Activated CD8-positive, alpha-beta T cell treated with anti-CD3 and anti-CD28 coated beads, Interleukin-2, amount 10 ng/mL, durations not matched to agents 7 days and 5 days (primary cell): ENCODE measurements around the gene WSB1. TPM values are rescaled to one million over a fixed set of nuclear protein-coding genes. Genes with fewer than 3 reads are reported as not detected.
"Not testable (repeated sequence)": the region's sequence is repeated elsewhere in the genome, so short reads cannot be mapped to it uniquely, and the experiment has no call there.

Experiments used
- ATAC-seq: fragments of 150-1000 bp; cut with Tn5 transposase; one replicate; pipeline ENCODE4 v1.10.0; 2021; ENCODE audit warnings: moderate library complexity
- CTCF ChIA-PET: fragments of 350-600 bp; sonication (Branson Sonifier 250); formaldehyde crosslinking; loops from one replicate; lab custom pipeline; 2021; ENCODE audit warnings: antibody characterized with exemption; lab: Charles Lee
- POLR2A ChIA-PET: fragments of 350-600 bp; sonication (Branson Sonifier 250); formaldehyde crosslinking; loops from one replicate; lab custom pipeline; 2021; ENCODE audit warnings: antibody characterized with exemption; lab: Charles Lee
- DNase-seq: peaks from one replicate; pipeline ENCODE4 v3.0.0-alpha.2; 2020
- H3K27ac Mint-ChIP-seq: one replicate; pipeline ENCODE4 v1.8.0; 2021; ENCODE audit warnings: mild to moderate bottlenecking, mixed read lengths
- H3K27me3 Mint-ChIP-seq: one replicate; pipeline ENCODE4 v1.8.0; 2021; ENCODE audit warnings: low read depth, mixed read lengths
- H3K36me3 Mint-ChIP-seq: one replicate; pipeline ENCODE4 v1.8.0; 2021; ENCODE audit warnings: low read depth, mixed read lengths
- H3K4me1 Mint-ChIP-seq: one replicate; pipeline ENCODE4 v1.8.0; 2021; ENCODE audit warnings: low read depth, mixed read lengths
- H3K4me3 Mint-ChIP-seq: one replicate; pipeline ENCODE4 v1.8.0; 2021; ENCODE audit warnings: mild to moderate bottlenecking, mixed read lengths
- H3K9me3 Mint-ChIP-seq: one replicate; pipeline ENCODE4 v1.8.0; 2022; ENCODE audit warnings: mixed read lengths; ENCODE audit not compliant: insufficient read depth
- total RNA-seq, 2 experiments: library from RNA; stranded (reverse); gene quantifications; one replicate each; pipeline ENCODE4 v1.2.3, GENCODE V29; 2021

Gene WSB1
- total RNA-seq, 2 experiments from 2014 or later = 118 to 121 TPM

- no peak overlapping the region for H3K27ac Mint-ChIP-seq
- no peak overlapping the region for H3K4me3 Mint-ChIP-seq
- ChIA-PET CTCF (interaction anchor here (1.5 to 1.6 kb wide), 2 partner anchors 27 to 91 kb away, joined by 3 to 9 read pairs; no protein-coding TSS in a partner anchor), POLR2A (interaction anchor here (0.6 to 1.4 kb wide), 3 partner anchors 13 to 36 kb away, joined by 3 to 6 read pairs (median 3); partner anchors contain the start of gene WSB1)
- ATAC-seq = no peak
- DNase-seq = peak; percentile 4
- H3K9me3 Mint-ChIP-seq = no peaks in the 10 kb centered on the region
- H3K27me3 Mint-ChIP-seq = no peaks in the 10 kb centered on the region
- H3K4me1 Mint-ChIP-seq = peaks cover 10% of the 10 kb centered on the region
- no peaks in the 10 kb centered on the region for H3K36me3 Mint-ChIP-seq
Observed at GRCh38 chr17:27327871-27328270, 34.0 kb downstream of the WSB1 start.

- H3K4me3 Mint-ChIP-seq, H3K9me3 Mint-ChIP-seq, DNase-seq, H3K27me3 Mint-ChIP-seq, H3K36me3 Mint-ChIP-seq, H3K27ac Mint-ChIP-seq, ATAC-seq: not testable (repeated sequence)
- peaks cover 16% of the 10 kb centered on the region for H3K4me1 Mint-ChIP-seq
- ChIA-PET POLR2A (interaction anchor here (0.6 kb wide), 1 partner anchor 37 kb away, joined by 3 read pairs; no protein-coding TSS in a partner anchor), CTCF (interaction anchor here (0.9 kb wide), 1 partner anchor 92 kb away, joined by 3 read pairs; no protein-coding TSS in a partner anchor)
Observed at GRCh38 chr17:27328686-27329085, 34.8 kb downstream of the WSB1 start.

DNA sequence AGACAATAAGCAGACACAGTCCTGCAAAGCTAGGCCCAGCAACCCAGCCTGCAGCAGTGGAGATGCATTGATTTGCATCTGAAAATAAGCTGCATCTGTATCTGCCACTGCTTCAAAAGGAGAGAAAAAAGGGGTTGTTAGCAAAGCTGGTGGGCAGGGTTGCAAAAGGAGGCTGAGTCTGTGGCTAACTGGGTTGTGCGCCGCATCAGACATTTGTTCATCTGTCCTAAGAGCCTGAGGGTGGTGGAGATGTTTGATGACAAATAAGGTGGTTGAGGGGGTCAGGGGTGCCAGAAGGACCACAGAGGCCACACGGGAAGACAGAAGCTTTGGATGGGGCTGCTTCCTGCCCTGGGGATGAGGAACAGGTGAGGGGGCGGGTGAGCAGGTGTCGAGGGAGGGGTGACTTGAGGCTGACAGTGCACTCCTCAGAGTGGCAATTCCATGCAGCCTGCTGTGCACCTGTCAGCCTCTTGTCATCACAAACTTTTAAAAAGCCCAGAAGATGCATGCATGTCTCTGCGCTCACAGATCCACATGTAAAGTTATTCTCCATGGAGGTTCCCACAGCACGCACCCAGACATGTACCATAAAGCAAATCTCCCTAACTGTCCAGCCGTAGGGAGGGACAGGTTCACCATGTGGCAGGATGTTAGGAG, 35.4 kb downstream of the WSB1 start:
- Mint-ChIP-seq H3K27ac (no peak overlapping the region), H3K36me3 (no peaks in the 10 kb centered on the region), H3K9me3 (no peaks in the 10 kb centered on the region), H3K4me1 (peaks cover 21% of the 10 kb centered on the region), H3K4me3 (no peak overlapping the region), H3K27me3 (no peaks in the 10 kb centered on the region)
- no peak for DNase-seq
- no peak for ATAC-seq
- CTCF ChIA-PET = interaction anchor here (0.9 to 1.3 kb wide), 2 partner anchors 92 to 93 kb away, joined by 3 to 4 read pairs; no protein-coding TSS in a partner anchor
- POLR2A ChIA-PET = no interaction called here

GRCh38 chr17:27332047-27332393, 38.1 kb downstream of the WSB1 start:
- Mint-ChIP-seq H3K4me3 (peak overlapping the region; percentile 66), H3K27me3 (no peaks in the 10 kb centered on the region), H3K4me1 (peaks cover 21% of the 10 kb centered on the region), H3K27ac (peak overlapping the region; percentile 69), H3K36me3 (no peaks in the 10 kb centered on the region), H3K9me3 (no peaks in the 10 kb centered on the region)
- no peak for ATAC-seq
- POLR2A ChIA-PET = interaction anchor here (3.1 kb wide), 1 partner anchor 38 kb away, joined by 37 read pairs; the partner anchor contains the start of gene WSB1
- DNase-seq = no peak
- CTCF ChIA-PET = interaction anchor here (1.4 to 3.7 kb wide), 4 partner anchors 22 to 269 kb away, joined by 6 to 116 read pairs (median 17); no protein-coding TSS in a partner anchor

GRCh38 chr17:27332485-27333409, 38.8 kb downstream of the WSB1 start:
- H3K9me3 Mint-ChIP-seq = no peaks in the 10 kb centered on the region
- ChIA-PET POLR2A (interaction anchor here (0.5 to 3.1 kb wide), 4 partner anchors 38 to 212 kb away, joined by 3 to 37 read pairs (median 4); partner anchors contain the start of gene WSB1), CTCF (interaction anchor here (0.8 to 3.7 kb wide), 27 partner anchors 9 to 268 kb away, joined by 3 to 116 read pairs (median 6); partner anchors contain the start of genes KSR1 and WSB1)
- peak overlapping the region; percentile 66 for H3K4me3 Mint-ChIP-seq
- DNase-seq (peak; percentile 92), ATAC-seq (peak; percentile 98)
- H3K36me3 Mint-ChIP-seq = no peaks in the 10 kb centered on the region
- H3K27me3 Mint-ChIP-seq = no peaks in the 10 kb centered on the region
- peaks cover 21% of the 10 kb centered on the region for H3K4me1 Mint-ChIP-seq
- H3K27ac Mint-ChIP-seq = peak overlapping the region; percentile 75

GRCh38 chr17:27333410-27333980, 39.6 kb downstream of the WSB1 start:
- H3K27me3 Mint-ChIP-seq = no peaks in the 10 kb centered on the region
- ChIA-PET POLR2A (interaction anchor here (0.5 to 3.1 kb wide), 4 partner anchors 39 to 211 kb away, joined by 3 to 37 read pairs (median 4); partner anchors contain the start of gene WSB1), CTCF (interaction anchor here (0.6 to 3.7 kb wide), 28 partner anchors 10 to 981 kb away, joined by 3 to 116 read pairs (median 6); partner anchors contain the start of genes KSR1 and WSB1)
- DNase-seq (no peak), ATAC-seq (no peak)
- H3K4me1 Mint-ChIP-seq = peaks cover 21% of the 10 kb centered on the region
- H3K9me3 Mint-ChIP-seq = no peaks in the 10 kb centered on the region
- H3K4me3 Mint-ChIP-seq = peak overlapping the region; percentile 66
- peak overlapping the region; percentile 75 for H3K27ac Mint-ChIP-seq
- no peaks in the 10 kb centered on the region for H3K36me3 Mint-ChIP-seq

DNA sequence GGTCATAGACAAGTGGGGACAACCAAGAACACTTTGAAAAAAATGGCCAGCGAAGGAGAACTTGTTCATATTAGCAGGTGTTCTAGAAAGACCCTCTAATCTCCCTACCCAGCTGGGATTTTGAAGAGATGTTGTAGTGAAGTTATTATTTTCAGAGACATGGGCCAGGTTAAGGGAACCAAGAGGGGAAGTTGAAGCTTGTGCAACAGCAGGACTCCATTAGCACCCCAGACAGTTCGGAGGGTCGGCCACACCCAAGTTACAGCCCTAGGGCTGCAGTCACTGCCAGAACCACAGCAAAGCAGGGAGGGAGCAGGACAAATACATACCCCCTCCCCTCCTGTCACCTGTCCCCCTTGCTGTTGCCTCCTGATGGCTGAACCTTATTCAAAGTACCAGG, 42.3 kb downstream of the WSB1 start:
- CTCF ChIA-PET = interaction anchor here (1.4 to 2.0 kb wide), 2 partner anchors 99 to 264 kb away, joined by 5 to 10 read pairs; no protein-coding TSS in a partner anchor
- DNase-seq (no peak), ATAC-seq (no peak)
- H3K4me3 Mint-ChIP-seq = no peak overlapping the region
- H3K9me3 Mint-ChIP-seq = no peaks in the 10 kb centered on the region
- POLR2A ChIA-PET = no interaction called here
- peaks cover 31% of the 10 kb centered on the region for H3K4me1 Mint-ChIP-seq
- H3K27me3 Mint-ChIP-seq = no peaks in the 10 kb centered on the region
- no peaks in the 10 kb centered on the region for H3K36me3 Mint-ChIP-seq
- H3K27ac Mint-ChIP-seq = no peak overlapping the region

GRCh38 chr17:27338536-27338985, 44.6 kb downstream of the WSB1 start:
- ChIA-PET POLR2A (no interaction called here), CTCF (no interaction called here)
- DNase-seq (no peak), ATAC-seq (no peak)
- H3K27ac Mint-ChIP-seq = no peak overlapping the region
- H3K4me3 Mint-ChIP-seq = no peak overlapping the region
- H3K27me3 Mint-ChIP-seq = no peaks in the 10 kb centered on the region
- peaks cover 16% of the 10 kb centered on the region for H3K4me1 Mint-ChIP-seq
- H3K36me3 Mint-ChIP-seq = no peaks in the 10 kb centered on the region
- H3K9me3 Mint-ChIP-seq = no peaks in the 10 kb centered on the region

DNA sequence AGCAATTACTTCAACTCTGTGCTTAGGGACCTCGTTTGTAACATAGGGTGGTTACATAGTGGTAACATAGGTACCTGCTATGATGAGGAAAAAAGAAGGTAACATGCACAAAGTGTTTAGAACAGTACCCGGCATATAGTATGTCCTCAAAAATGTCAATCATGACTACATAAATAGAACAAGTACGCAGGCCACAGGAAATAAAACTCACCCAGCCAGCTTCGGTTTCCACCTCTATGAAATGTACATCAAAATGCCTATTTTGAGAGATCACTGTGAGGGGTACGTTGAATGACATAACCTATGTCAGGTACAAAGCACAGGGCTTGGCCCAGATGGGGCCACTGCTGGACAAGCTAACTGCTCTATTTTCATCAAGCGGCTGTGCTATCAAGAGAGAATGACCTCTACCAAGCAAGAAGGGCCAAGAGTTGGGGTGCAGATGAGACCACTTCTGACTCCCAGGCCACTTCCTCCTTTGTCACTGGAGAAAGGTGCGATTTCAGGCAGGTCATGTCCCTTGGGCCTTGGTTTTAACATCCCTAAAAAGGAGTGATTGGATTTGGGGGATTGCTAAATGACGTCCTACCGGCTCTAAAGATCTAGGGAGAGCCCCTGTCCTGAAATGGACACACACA, 45.4 kb downstream of the WSB1 start:
- no peak overlapping the region for H3K4me3 Mint-ChIP-seq
- ATAC-seq = no peak
- no peaks in the 10 kb centered on the region for H3K9me3 Mint-ChIP-seq
- H3K4me1 Mint-ChIP-seq = peaks cover 13% of the 10 kb centered on the region
- ChIA-PET CTCF (interaction anchor here (1.0 kb wide), 1 partner anchor 10 kb away, joined by 3 read pairs; no protein-coding TSS in a partner anchor), POLR2A (no interaction called here)
- H3K27me3 Mint-ChIP-seq = no peaks in the 10 kb centered on the region
- no peak overlapping the region for H3K27ac Mint-ChIP-seq
- no peaks in the 10 kb centered on the region for H3K36me3 Mint-ChIP-seq
- no peak for DNase-seq

DNA sequence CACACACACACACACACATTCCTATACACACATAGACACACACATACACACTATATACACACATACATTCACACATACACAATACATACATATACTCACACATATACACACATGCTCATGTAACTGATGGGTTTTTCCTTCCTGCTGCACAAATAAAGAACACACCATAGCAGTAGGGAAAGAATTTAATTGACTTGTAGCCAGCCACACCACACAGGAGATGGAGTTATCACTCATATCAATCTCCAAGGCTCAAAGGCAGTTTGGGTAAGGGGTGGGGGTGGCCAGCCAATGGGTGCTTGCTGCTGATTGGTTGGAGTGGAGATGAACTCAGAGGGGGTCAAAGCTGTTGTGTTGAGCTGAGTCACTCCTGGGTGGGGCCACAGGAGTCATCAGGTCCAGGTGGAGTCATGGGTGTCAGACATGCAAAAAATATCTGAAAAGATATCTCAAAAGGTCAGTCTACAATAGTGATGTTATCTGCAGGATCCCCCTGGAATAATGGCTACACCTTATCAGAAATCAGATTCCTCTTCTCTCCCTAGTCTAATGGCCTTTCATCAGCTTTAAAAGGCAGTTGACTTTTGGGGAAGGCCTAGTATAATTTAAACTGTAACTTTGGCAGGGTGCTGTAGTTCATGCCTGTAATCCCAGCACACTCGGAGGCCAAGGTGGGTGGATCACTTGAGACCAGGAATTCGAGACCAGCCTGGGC, 46.1 kb downstream of the WSB1 start:
- no peak for ATAC-seq
- no peak for DNase-seq
- no peak overlapping the region for H3K4me3 Mint-ChIP-seq
- ChIA-PET POLR2A (no interaction called here), CTCF (interaction anchor here (0.6 to 1.4 kb wide), 3 partner anchors 9 to 260 kb away, joined by 3 to 5 read pairs (median 3); no protein-coding TSS in a partner anchor)
- H3K27me3 Mint-ChIP-seq = no peaks in the 10 kb centered on the region
- H3K36me3 Mint-ChIP-seq = no peaks in the 10 kb centered on the region
- no peaks in the 10 kb centered on the region for H3K9me3 Mint-ChIP-seq
- no peak overlapping the region for H3K27ac Mint-ChIP-seq
- H3K4me1 Mint-ChIP-seq = peaks cover 13% of the 10 kb centered on the region
